H7 (cell line): ENCODE data around the gene PPL. TPM values are rescaled to one million over a fixed set of nuclear protein-coding genes. Genes with fewer than 3 reads are reported as not detected.
"Not testable (repeated sequence)": the region's sequence is repeated elsewhere in the genome, so short reads cannot be mapped to it uniquely, and the experiment has no call there.

Experiments
- DNase-seq: peaks from one replicate; pipeline ENCODE4 v3.0.0; 2012
- H3K27me3 ChIP-seq: 2 replicates; pipeline ENCODE4 v1.6.0; 2011; ENCODE audit warnings: mild to moderate bottlenecking, low read length; ENCODE audit not compliant: control insufficient read depth, insufficient read depth
- H3K36me3 ChIP-seq: replicated peaks from 2 replicates; pipeline ENCODE4 v1.5.1; 2011; ENCODE audit warnings: low read length; ENCODE audit not compliant: control insufficient read depth, insufficient read depth
- H3K4me3 ChIP-seq: 2 replicates; pipeline ENCODE4 v1.5.1; 2011; ENCODE audit warnings: low read depth, mild to moderate bottlenecking, control low read depth, low read length, moderate library complexity; ENCODE audit not compliant: insufficient read depth
- total RNA-seq: library from RNA; depleted of rRNA; stranded (reverse); fragments of >200 nt; shearing (Covaris generic); gene quantifications from 2 replicates; pipeline ENCODE4 v1.2.3, GENCODE V29; 2014

PPL gene
- total RNA-seq, 1 experiment from 2014 or later: 10.2 TPM

DNA sequence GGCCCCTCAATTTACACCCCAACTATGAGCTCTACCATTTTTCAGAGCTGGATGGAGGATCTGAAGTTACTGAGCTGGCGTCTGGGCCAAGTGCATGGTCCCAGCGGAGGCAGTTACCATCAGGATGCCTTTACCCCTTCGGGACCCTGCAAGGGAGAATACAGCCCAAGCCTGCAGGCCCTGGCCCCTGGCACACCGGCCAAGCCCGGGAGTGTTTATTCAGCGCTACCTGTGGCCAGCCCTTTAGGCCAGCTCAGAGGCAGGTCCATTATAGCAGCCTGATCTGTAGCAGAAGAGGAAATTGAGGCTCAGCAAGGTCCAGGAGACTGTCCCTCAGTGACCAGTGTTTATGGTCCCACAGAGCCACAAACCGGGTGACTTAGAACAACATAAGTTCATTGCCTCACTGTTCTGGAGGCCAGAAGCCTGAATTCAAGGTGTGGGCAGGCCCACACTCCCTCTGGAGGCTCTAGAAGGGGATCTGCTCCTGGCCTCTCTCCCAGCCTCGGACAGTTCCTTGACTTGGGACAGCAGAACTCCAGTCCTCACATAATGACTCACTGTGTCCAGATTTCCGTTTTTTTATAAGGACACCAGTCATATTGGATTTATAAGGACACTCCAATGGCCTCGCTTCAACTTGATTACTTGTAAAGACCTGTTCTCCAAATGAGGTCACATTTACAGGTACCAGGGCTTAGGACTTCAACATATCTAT is 29.9 kb upstream of the PPL start:
- Histone ChIP-seq H3K27me3 (no peaks in the 10 kb centered on the region), H3K36me3 (no peaks in the 10 kb centered on the region), H3K4me3 (no peak overlapping the region)
- DNase-seq: no peak

GRCh38 chr16:4963527-4963926 is 26.6 kb upstream of the PPL start:
- not testable (repeated sequence) for H3K36me3 ChIP-seq, H3K27me3 ChIP-seq, DNase-seq, H3K4me3 ChIP-seq

GRCh38 chr16:4962716-4963115 is 25.8 kb upstream of the PPL start:
- no peak overlapping the region for H3K4me3 ChIP-seq
- no peak for DNase-seq
- H3K27me3 ChIP-seq: peaks cover 6% of the 10 kb centered on the region
- no peaks in the 10 kb centered on the region for H3K36me3 ChIP-seq

- Histone ChIP-seq H3K4me3 (no peak overlapping the region), H3K27me3 (peaks cover 6% of the 10 kb centered on the region), H3K36me3 (no peaks in the 10 kb centered on the region)
- no peak for DNase-seq
These were observed 23.6 kb upstream of the PPL start for GRCh38 chr16:4960579-4960978.

GRCh38 chr16:4958510-4959438 is 21.8 kb upstream of the PPL start:
- H3K27me3 ChIP-seq: peaks cover 6% of the 10 kb centered on the region
- no peaks in the 10 kb centered on the region for H3K36me3 ChIP-seq
- DNase-seq: peak; percentile 33
- peak overlapping the region; percentile 37 for H3K4me3 ChIP-seq

- peak; percentile 100 for DNase-seq
- Histone ChIP-seq H3K27me3 (peaks cover 6% of the 10 kb centered on the region), H3K4me3 (peak within 1 kb of the TSS; percentile 60), H3K36me3 (no peaks in the 10 kb centered on the region)
These were observed 21.0 kb upstream of the PPL start, which contains the start of gene SEC14L5 for GRCh38 chr16:4957720-4958509. Gene SEC14L5 (plus strand): TSS chr16:4958330. CDS start chr16:4959324, 994 bp downstream.

GRCh38 chr16:4957420-4957719 is 20.4 kb upstream of the PPL start:
- Histone ChIP-seq H3K36me3 (no peaks in the 10 kb centered on the region), H3K27me3 (peaks cover 6% of the 10 kb centered on the region), H3K4me3 (peak overlapping the region; percentile 60)
- DNase-seq: no peak

DNA sequence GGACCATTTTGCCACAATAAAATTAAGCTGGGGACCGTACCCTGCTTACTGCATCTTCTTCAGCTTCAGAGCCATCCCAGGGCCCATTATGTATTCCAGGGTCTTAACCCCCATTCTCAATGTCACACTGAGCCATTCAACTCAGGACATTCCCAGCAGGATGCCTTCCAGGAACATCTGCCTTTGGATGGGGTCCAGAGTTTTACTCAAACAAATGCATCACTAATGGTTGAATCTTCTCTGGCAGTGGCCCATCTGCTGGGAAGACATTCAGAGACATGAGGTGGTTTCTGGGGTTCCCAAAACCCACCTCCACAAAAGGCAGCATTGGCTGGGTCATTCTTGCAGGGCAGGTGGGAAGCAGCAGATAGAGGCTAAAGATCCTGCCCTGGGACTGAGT is 17.8 kb upstream of the PPL start:
- no peaks in the 10 kb centered on the region for H3K36me3 ChIP-seq
- H3K4me3 ChIP-seq: no peak overlapping the region
- H3K27me3 ChIP-seq: peaks cover 4% of the 10 kb centered on the region
- DNase-seq: no peak

DNA sequence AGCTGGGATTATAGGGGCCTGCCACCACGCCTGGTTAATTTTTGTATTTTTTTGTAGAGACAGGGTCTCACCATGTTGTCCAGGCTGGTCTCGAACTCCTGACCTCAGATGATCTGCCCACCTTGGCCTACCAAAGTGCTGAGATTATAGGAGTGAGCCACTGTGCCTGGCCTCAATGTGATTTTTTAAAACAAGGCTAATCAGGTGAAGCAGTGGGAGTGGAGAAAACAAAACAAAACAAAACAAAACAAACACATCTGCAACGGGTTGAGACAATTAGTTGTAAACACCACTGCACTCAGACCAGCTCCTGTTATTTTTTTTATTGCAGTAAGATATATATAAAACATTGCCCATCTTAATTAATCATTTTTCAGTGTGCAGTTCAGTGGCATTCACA is 14.6 kb upstream of the PPL start:
- not testable (repeated sequence) for H3K36me3 ChIP-seq, H3K27me3 ChIP-seq, H3K4me3 ChIP-seq, DNase-seq

- DNase-seq: no peak
- H3K4me3 ChIP-seq: no peak overlapping the region
- no peaks in the 10 kb centered on the region for H3K36me3 ChIP-seq
- no peaks in the 10 kb centered on the region for H3K27me3 ChIP-seq
These were observed 13.0 kb upstream of the PPL start for GRCh38 chr16:4949986-4950385.

- no peak overlapping the region for H3K4me3 ChIP-seq
- no peaks in the 10 kb centered on the region for H3K36me3 ChIP-seq
- H3K27me3 ChIP-seq: no peaks in the 10 kb centered on the region
- peak; percentile 47 for DNase-seq
These were observed 12.2 kb upstream of the PPL start for GRCh38 chr16:4948903-4949766.

- H3K4me3 ChIP-seq: no peak overlapping the region
- DNase-seq: peak; percentile 86
- no peaks in the 10 kb centered on the region for H3K36me3 ChIP-seq
- no peaks in the 10 kb centered on the region for H3K27me3 ChIP-seq
These were observed 11.0 kb upstream of the PPL start for GRCh38 chr16:4947722-4948503.

DNA sequence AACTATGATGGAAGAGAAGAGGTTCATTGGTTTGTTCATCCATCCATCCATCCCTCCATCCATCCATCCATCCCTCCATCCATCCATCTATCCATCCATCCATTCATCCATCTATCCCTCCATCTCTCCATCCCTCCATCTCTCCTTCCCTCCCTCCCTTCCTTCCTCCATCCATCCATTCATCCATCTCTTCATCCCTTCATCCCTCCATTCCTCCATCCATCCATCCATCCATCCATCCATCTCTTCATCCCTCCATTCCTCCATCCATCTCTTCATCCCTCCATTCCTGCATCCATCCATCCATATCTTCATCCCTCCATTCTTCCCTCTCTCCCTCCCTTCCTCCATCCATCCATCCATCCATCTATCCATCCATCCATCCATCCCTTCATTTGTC is 10.0 kb upstream of the PPL start:
- DNase-seq: no peak
- Histone ChIP-seq H3K36me3 (no peaks in the 10 kb centered on the region), H3K4me3 (no peak overlapping the region), H3K27me3 (no peaks in the 10 kb centered on the region)
